HepG2 (cell line): ENCODE results near the gene CADM2.

Experiments used
- FOXK1 ChIP-seq: sonication (generic); formaldehyde crosslinking; IDR thresholded peaks from 2 replicates; pipeline ENCODE4 v1.4.0; 2020; ENCODE audit warnings: low read depth, missing genetic modification reagents, borderline replicate concordance
- NR1H2 ChIP-seq: sonication (generic); formaldehyde crosslinking; IDR thresholded peaks from 2 replicates; pipeline ENCODE4 v1.8.1; 2022; ENCODE audit warnings: low read depth, missing genetic modification reagents, borderline replicate concordance
- RELA ChIP-seq: sonication (generic); formaldehyde crosslinking; IDR thresholded peaks from 2 replicates; pipeline ENCODE4 v1.4.0; 2020; ENCODE audit warnings: missing genetic modification reagents
- ZKSCAN1 ChIP-seq: fragments of 150-350 bp; IDR thresholded peaks from 2 replicates; pipeline ENCODE4 v1.6.1; 2014; ENCODE audit warnings: low read length

GRCh38 chr3:85574006-85574705 lies 615.4 kb downstream of the CADM2 start:
- no peak for TF ChIP-seq NR1H2 (CRISPR knock-in tag)
- TF ChIP-seq FOXK1: no peak
- TF ChIP-seq ZKSCAN1: no peak
- TF ChIP-seq RELA (CRISPR knock-in tag): no peak
